ENCODE measurements around the gene ITGA1. TPM values are rescaled to one million over a fixed set of nuclear protein-coding genes. Genes with fewer than 3 reads are reported as not detected.

Gene ITGA1
- total RNA-seq, 4 donors from 2014 or later, result 2.4 to 10.7 (median 5.4) TPM

DNA sequence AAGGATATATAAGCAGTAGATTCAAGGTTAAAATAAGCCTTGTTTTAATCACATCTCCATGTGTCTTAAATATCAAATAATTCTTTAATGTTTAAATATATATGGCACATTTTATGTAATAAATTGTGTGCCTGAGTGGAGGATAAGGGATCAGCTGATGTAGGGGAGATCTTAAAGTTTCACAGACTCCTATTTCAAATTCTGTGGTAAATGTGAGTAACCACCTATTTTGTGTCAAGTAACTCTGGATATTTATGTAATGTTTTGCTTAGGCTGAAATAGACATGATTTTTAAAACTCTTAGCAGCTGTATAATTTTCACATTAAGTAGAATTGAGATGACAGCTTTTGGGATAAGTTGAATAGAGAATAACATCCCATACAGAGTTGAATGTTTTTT, 160.1 kb downstream of the ITGA1 start:
- intact Hi-C loops (cut with DNase I; ENCODE audit: low total_unique reads), result loop anchor here (5.0 kb wide), 1 partner anchor 149 kb away; no protein-coding TSS in a partner anchor
- TF ChIP-seq POLR2A (IDR thresholded peaks at IDR 0.05), result no peak
- TF ChIP-seq, protein P1, sequence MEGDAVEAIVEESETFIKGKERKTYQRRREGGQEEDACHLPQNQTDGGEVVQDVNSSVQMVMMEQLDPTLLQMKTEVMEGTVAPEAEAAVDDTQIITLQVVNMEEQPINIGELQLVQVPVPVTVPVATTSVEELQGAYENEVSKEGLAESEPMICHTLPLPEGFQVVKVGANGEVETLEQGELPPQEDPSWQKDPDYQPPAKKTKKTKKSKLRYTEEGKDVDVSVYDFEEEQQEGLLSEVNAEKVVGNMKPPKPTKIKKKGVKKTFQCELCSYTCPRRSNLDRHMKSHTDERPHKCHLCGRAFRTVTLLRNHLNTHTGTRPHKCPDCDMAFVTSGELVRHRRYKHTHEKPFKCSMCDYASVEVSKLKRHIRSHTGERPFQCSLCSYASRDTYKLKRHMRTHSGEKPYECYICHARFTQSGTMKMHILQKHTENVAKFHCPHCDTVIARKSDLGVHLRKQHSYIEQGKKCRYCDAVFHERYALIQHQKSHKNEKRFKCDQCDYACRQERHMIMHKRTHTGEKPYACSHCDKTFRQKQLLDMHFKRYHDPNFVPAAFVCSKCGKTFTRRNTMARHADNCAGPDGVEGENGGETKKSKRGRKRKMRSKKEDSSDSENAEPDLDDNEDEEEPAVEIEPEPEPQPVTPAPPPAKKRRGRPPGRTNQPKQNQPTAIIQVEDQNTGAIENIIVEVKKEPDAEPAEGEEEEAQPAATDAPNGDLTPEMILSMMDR (IDR thresholded peaks at IDR 0.05), result no peak
- no peak for DNase-seq (ENCODE audit: low spot score in 2 of 2)
- no peak overlapping the region for H3K4me3 ChIP-seq (ENCODE audit: low read depth, poor library complexity, severe bottlenecking)

DNA sequence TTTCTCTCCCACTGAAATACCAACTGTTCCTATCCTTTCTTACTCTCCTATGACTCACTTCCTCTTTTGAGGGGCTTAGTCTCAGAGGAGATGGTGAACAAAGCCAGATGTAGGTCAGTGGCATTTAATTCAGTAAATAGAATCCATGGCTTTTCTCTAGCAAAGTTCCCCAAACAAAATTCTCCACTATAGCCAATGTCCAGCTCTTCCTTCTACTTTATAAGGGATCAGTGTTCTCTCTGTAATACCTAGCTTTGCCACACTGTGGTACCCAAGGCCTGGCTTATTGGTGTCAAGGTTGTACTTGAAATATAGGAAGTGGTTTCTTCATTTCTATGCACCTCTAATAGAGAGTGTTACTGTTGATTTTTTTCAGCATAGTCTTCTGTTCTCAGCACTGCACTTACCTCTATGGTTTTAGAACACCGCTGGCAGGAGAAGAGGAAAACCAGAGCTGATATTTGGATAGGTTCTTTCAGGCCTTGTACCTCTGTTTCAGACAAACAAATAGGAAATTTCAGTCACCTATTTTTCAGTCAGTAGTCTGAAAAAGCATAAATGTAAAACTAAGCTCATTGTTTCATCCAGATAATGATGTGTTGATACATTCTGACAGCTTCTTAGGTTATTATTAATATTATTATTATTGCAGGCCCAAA, 160.8 kb downstream of the ITGA1 start:
- intact Hi-C loops (cut with DNase I; ENCODE audit: low total_unique reads), result loop anchor here (5.0 kb wide), 1 partner anchor 149 kb away; no protein-coding TSS in a partner anchor
- H3K4me3 ChIP-seq (ENCODE audit: low read depth, poor library complexity, severe bottlenecking), result no peak overlapping the region
- no peak for TF ChIP-seq POLR2A (IDR thresholded peaks at IDR 0.05)
- TF ChIP-seq, protein P1 (IDR thresholded peaks at IDR 0.05), result peak in 1 of 3 donors; percentile 72
- 25 to 38% methylated on average over 1 of the region's 1 CpG for WGBS, 2 donors
- peak in 1 of 2 donors; percentile 69 for DNase-seq (ENCODE audit: low spot score in 2 of 2)

DNA sequence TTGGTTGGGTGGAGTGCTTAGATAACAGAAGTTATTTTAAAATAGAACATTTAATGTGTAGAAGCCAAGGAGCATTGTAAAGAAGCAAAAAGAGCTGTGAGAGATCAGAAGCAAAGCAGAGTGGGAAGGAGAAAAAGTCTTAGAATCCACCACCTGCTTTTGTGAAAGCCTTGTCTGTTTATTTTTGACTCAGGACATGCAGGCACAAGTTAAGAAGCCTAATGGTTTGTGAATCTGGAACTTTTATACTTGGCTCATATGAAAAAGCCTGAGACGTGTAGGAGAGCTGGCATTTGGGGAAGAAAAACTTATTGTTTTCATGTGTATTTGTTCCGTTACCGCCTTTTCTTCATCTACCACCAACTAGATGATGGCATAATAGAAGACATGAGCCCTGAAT, 163.0 kb downstream of the ITGA1 start:
- 50 to 56% methylated on average over 3 of the region's 3 CpGs for WGBS, 2 donors
- no peak for DNase-seq (ENCODE audit: low spot score in 2 of 2)
- no peak overlapping the region for H3K4me3 ChIP-seq (ENCODE audit: low read depth, poor library complexity, severe bottlenecking)
- no peak for TF ChIP-seq POLR2A (IDR thresholded peaks at IDR 0.05)
- TF ChIP-seq, protein P1 (IDR thresholded peaks at IDR 0.05), result no peak
- intact Hi-C loops (cut with DNase I; ENCODE audit: low total_unique reads), result no loop called here

DNA sequence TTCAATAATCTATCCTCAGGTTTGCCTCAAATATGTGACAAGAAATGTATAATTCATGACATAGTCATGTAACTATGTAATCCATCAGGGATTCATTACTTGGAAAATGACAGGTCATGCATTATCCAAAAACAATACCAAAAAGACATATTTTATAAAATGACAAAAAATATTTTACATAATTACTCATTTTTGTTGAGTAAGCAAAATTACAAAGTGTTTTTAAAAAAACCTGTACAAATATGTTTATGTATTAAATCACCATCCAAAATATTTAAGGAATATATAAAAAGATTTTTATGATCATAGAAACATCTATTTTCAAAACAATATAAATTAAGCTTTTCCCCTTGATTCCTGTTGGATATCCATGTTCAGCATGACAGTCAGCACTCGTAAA, 164.8 kb downstream of the ITGA1 start:
- intact Hi-C loops (cut with DNase I; ENCODE audit: low total_unique reads), result no loop called here
- TF ChIP-seq, protein P1 (IDR thresholded peaks at IDR 0.05), result no peak
- no peak for TF ChIP-seq POLR2A (IDR thresholded peaks at IDR 0.05)
- no peak overlapping the region for H3K4me3 ChIP-seq (ENCODE audit: low read depth, poor library complexity, severe bottlenecking)
- no peak for DNase-seq (ENCODE audit: low spot score in 2 of 2)
- 94 to 97% methylated on average over 1 of the region's 1 CpG for WGBS, 2 donors

DNA sequence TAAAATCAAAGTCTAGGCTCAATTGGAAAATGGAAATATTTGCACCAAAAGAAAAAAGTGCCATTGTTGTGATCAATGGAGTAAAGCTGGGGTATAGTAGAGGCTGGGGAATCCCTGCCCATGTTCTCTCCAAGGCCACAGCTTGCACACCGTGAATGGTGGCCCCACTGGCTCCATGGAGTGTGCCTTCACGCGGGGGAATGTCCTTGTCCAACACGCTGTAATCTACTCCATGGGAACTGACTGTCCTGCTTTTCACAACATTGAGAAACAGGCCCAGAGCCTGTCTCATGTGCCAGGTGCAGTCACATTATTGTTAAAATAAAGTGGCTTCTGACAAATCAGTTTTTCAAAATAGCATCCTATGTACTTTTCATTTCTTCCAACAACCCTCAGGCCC, 168.3 kb downstream of the ITGA1 start:
- WGBS, 2 donors, result 89 to 92% methylated on average over 4 of the region's 4 CpGs
- DNase-seq (ENCODE audit: low spot score in 2 of 2), result no peak
- TF ChIP-seq, protein P1 (IDR thresholded peaks at IDR 0.05), result no peak
- no peak for TF ChIP-seq POLR2A (IDR thresholded peaks at IDR 0.05)
- intact Hi-C loops (cut with DNase I; ENCODE audit: low total_unique reads), result no loop called here
- H3K4me3 ChIP-seq (ENCODE audit: low read depth, poor library complexity, severe bottlenecking), result no peak overlapping the region

Data from lower leg skin (tissue), 4 donors.